Stomach (tissue), 9 donors: ENCODE data around the gene NOC4L. TPM values are rescaled to one million over a fixed set of nuclear protein-coding genes. Genes with fewer than 3 reads are reported as not detected.

ENCODE experiments used
- DNase-seq, 2 donors: peaks; one replicate each; pipeline versions ENCODE4 v3.0.0 to v3.0.0-alpha.2; 2013 to 2019
- H3K27ac ChIP-seq, 5 donors: fragments of 200-600 bp in 4 of 5; sonication (generic) in 4 of 5; one replicate each; pipeline ENCODE4 v1.5.1; 2013 to 2019; ENCODE audit warnings: mild to moderate bottlenecking in 1 of 5, moderate library complexity in 1 of 5
- H3K27me3 ChIP-seq, 3 donors: fragments of 200-600 bp; sonication (generic); one replicate each; pipeline ENCODE4 v1.5.1; 2017 to 2019; ENCODE audit warnings: mixed run types in 1 of 3
- H3K36me3 ChIP-seq, 4 donors: fragments of 200-600 bp; sonication (generic); 1 replicate in 3 of 4; 2 replicates in 1 of 4; pipeline ENCODE4 v1.5.1; 2016 to 2019
- H3K4me1 ChIP-seq, 4 donors: fragments of 200-600 bp; sonication (generic); one replicate each; pipeline ENCODE4 v1.5.1; 2016 to 2019
- H3K4me3 ChIP-seq, 4 donors: fragments of 200-600 bp; sonication (generic) in 3 of 4; one replicate each; pipeline ENCODE4 v1.5.1; 2016 to 2019; ENCODE audit warnings: mild to moderate bottlenecking in 1 of 4
- H3K9me3 ChIP-seq, 4 donors: fragments of 200-600 bp; sonication (generic); one replicate each; pipeline ENCODE4 v1.5.1; 2016 to 2019
- EP300 ChIP-seq: sonication (generic); formaldehyde crosslinking; IDR thresholded peaks from one replicate; pipeline ENCODE4 v1.6.1; 2017; ENCODE audit warnings: antibody characterized with exemption
- POLR2A ChIP-seq, 4 donors: fragments of 450-650 bp; IDR thresholded peaks; one replicate each; pipeline ENCODE4 v1.6.1; 2016; ENCODE audit warnings: antibody characterized with exemption in 4 of 4, control low read depth in 2 of 4, mild to moderate bottlenecking in 1 of 4, moderate library complexity in 1 of 4
- POLR2AphosphoS5 ChIP-seq, 3 donors: sonication (generic); formaldehyde crosslinking; IDR thresholded peaks; one replicate each; pipeline ENCODE4 v1.6.1; 2016; ENCODE audit warnings: antibody characterized with exemption in 3 of 3
- WGBS, 5 donors: extraction: QIAGEN DNeasy Blood & Tissue Kit in 3 of 5; methylation state at CpG; one replicate each; pipeline versions ENCODE4 v1.1.5 to v1.1.7; 2013 to 2018; 5-methylcytosine and 5-hydroxymethylcytosine counted together
- intact Hi-C: fragments of 100-400 bp; cut with DNase I; formaldehyde crosslinking; loops from one replicate; pipeline ENCODE4 v1.15.1; 2023; ENCODE audit warnings: low total_unique reads
- polyA plus RNA-seq, 3 donors: library from polyadenylated mRNA; stranded (reverse); fragments of 200-250 nt; gene quantifications; one replicate each; pipeline ENCODE4 v1.2.3, GENCODE V29; 2013
- total RNA-seq, 5 donors: library from RNA; depleted of rRNA; stranded (reverse); fragments of >200 nt; gene quantifications; one replicate each; pipeline versions ENCODE4 v1.1.0 to v1.2.3, GENCODE V29; 2014 to 2016
- TF ChIP-seq, protein P1 (sequence below), 7 experiments: fragments of 450-650 bp in 4 of 7; fragments of 200-600 bp in 3 of 7; sonication (generic) in 3 of 7; IDR thresholded peaks; one replicate each; pipeline ENCODE4 v1.5.1; 2016 to 2019; ENCODE audit warnings: antibody characterized with exemption in 7 of 7, control low read depth in 2 of 7, mild to moderate bottlenecking in 1 of 7
- donor health status: healthy with polysubstance abuse.
- donor health status: Bipolar disorder and iron deficiency.
- donor health status: healthy.

The NOC4L gene
- total and polyA plus RNA-seq, 8 donors, result 2.2 to 63.6 (median 28.6) TPM

- Histone ChIP-seq H3K4me3 (no peak overlapping the region), H3K9me3 (peaks cover 0 to 33% (median 6%) of the 10 kb centered on the region in 4 donors), H3K36me3 (no peaks in the 10 kb centered on the region), H3K27me3 (peaks cover 0 to 56% (median 15%) of the 10 kb centered on the region in 3 donors), H3K4me1 (peaks cover 0 to 10% (median 7%) of the 10 kb centered on the region in 4 donors), H3K27ac (no peak overlapping the region)
- no peak for DNase-seq
- TF ChIP-seq EP300 (no peak), POLR2A (IDR thresholded peaks at IDR 0.05) (no peak), POLR2AphosphoS5 (IDR thresholded peaks at IDR 0.05) (no peak)
- TF ChIP-seq, protein P1, sequence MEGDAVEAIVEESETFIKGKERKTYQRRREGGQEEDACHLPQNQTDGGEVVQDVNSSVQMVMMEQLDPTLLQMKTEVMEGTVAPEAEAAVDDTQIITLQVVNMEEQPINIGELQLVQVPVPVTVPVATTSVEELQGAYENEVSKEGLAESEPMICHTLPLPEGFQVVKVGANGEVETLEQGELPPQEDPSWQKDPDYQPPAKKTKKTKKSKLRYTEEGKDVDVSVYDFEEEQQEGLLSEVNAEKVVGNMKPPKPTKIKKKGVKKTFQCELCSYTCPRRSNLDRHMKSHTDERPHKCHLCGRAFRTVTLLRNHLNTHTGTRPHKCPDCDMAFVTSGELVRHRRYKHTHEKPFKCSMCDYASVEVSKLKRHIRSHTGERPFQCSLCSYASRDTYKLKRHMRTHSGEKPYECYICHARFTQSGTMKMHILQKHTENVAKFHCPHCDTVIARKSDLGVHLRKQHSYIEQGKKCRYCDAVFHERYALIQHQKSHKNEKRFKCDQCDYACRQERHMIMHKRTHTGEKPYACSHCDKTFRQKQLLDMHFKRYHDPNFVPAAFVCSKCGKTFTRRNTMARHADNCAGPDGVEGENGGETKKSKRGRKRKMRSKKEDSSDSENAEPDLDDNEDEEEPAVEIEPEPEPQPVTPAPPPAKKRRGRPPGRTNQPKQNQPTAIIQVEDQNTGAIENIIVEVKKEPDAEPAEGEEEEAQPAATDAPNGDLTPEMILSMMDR (IDR thresholded peaks at IDR 0.05), result no peak
- intact Hi-C loops, result no loop called here
- 83 to 90% (median 88%) methylated on average over 30 of the region's 30 CpGs for WGBS, 5 donors
These were observed 36.6 kb downstream of the NOC4L start for GRCh38 chr12:132180648-132181546.

- Histone ChIP-seq H3K27ac (no peak overlapping the region), H3K27me3 (peaks cover 0 to 48% (median 7%) of the 10 kb centered on the region in 3 donors), H3K9me3 (peaks cover 0 to 40% (median 13%) of the 10 kb centered on the region in 4 donors), H3K4me3 (no peak overlapping the region), H3K36me3 (no peaks in the 10 kb centered on the region), H3K4me1 (peaks cover 0 to 17% (median 5%) of the 10 kb centered on the region in 4 donors)
- no peak for DNase-seq
- intact Hi-C loops, result no loop called here
- TF ChIP-seq POLR2A (IDR thresholded peaks at IDR 0.05) (no peak), EP300 (no peak), POLR2AphosphoS5 (IDR thresholded peaks at IDR 0.05) (no peak)
- TF ChIP-seq, protein P1 (IDR thresholded peaks at IDR 0.05), result no peak
- WGBS, 5 donors, result 82 to 91% (median 87%) methylated on average over 12 to 32 of the region's 33 CpGs
These were observed 37.4 kb downstream of the NOC4L start for GRCh38 chr12:132181570-132182200.

- TF ChIP-seq, protein P1 (IDR thresholded peaks at IDR 0.05), result no peak
- TF ChIP-seq EP300, result no peak
- no peak for TF ChIP-seq POLR2A (IDR thresholded peaks at IDR 0.05)
- TF ChIP-seq POLR2AphosphoS5 (IDR thresholded peaks at IDR 0.05), result no peak
- intact Hi-C loops, result no loop called here
- no peak overlapping the region for H3K4me3 ChIP-seq
- no peak overlapping the region for H3K27ac ChIP-seq
- DNase-seq, result no peak
- peaks cover 0 to 43% (median 6%) of the 10 kb centered on the region in 3 donors for H3K27me3 ChIP-seq
- 88 to 95% (median 94%) methylated on average over 18 to 21 of the region's 21 CpGs for WGBS, 5 donors
- peaks cover 0 to 46% (median 19%) of the 10 kb centered on the region in 4 donors for H3K9me3 ChIP-seq
- peaks cover 0 to 23% (median 5%) of the 10 kb centered on the region in 4 donors for H3K4me1 ChIP-seq
- H3K36me3 ChIP-seq, result no peaks in the 10 kb centered on the region
These were observed 38.0 kb downstream of the NOC4L start for GRCh38 chr12:132182206-132182710.

DNA sequence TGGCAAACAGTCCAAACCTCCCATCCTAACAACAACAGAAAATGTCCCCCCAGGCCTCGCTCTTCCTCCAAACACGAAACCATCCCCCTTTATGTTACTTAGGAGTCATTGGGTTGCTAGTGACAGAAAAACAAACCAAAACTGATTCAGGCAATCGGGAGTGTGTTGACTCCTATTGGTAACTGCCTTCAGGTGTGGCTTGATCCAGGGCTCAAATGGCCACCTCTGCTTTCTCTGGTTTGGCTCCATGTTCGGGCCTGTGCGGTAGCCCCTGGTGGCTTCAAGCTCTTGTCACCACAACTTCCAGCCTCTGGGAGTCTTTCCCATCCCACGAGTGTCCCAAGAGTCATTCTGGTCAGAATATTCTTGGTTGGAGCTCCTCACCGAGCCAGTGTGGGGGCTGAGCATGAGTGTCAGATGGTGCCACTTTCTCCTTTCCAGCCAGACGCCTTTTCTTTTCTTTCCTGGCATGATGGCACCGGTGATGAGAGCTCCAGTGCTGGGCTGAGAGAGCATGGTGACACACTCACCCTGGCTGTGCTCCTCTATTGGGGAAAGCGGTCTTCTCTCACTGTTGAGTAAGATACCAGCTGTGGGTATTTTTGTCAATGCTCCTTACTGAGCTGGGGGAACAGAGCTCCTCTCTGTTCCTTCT lies 38.6 kb downstream of the NOC4L start:
- Histone ChIP-seq H3K36me3 (no peaks in the 10 kb centered on the region), H3K4me3 (no peak overlapping the region), H3K9me3 (peaks cover 0 to 52% (median 20%) of the 10 kb centered on the region in 4 donors), H3K4me1 (peaks cover 0 to 23% (median 5%) of the 10 kb centered on the region in 4 donors), H3K27ac (no peak overlapping the region), H3K27me3 (peaks cover 0 to 40% (median 6%) of the 10 kb centered on the region in 3 donors)
- no peak for TF ChIP-seq POLR2AphosphoS5 (IDR thresholded peaks at IDR 0.05)
- DNase-seq, result no peak
- 75 to 85% (median 83%) methylated on average over 10 of the region's 10 CpGs for WGBS, 5 donors
- intact Hi-C loops, result no loop called here
